Measurements from ENCODE around the gene PSMA6. TPM values are rescaled to one million over a fixed set of nuclear protein-coding genes. Genes with fewer than 3 reads are reported as not detected.

The PSMA6 gene
- total and polyA plus RNA-seq, 2 of the 13 experiments (the other 11 are each of a cell fraction or from before 2014, with no cell fraction given): 525 to 1,109 TPM

- 83% methylated on average over 4 of the region's 4 CpGs for WGBS (ENCODE audit: low lambda C conversion rate)
- Histone ChIP-seq H3K27me3 (ENCODE audit: control insufficient read depth in 1 of 2, insufficient read depth in 2 of 2, low read length in 2 of 2) (no peaks in the 10 kb centered on the region), H3K79me2 (ENCODE audit: insufficient read depth, low read length) (no peaks in the 10 kb centered on the region), H3K4me1 (ENCODE audit: insufficient read depth, low read length) (no peaks in the 10 kb centered on the region), H2AFZ (ENCODE audit: low read length) (no peak overlapping the region), H3K4me2 (ENCODE audit: low read depth, low read length) (no peak overlapping the region), H3K4me3 (replicated peaks in 1 of 3; ENCODE audit: insufficient read depth in 1 of 3, low read depth in 2 of 3, low read length in 3 of 3) (no peak overlapping the region), H3K9ac (ENCODE audit: insufficient read depth, low read depth, low read length) (no peak overlapping the region), H3K9me3 (ENCODE audit: low read length) (no peaks in the 10 kb centered on the region), H3K36me3 (replicated peaks in 1 of 2; ENCODE audit: control insufficient read depth in 1 of 2, insufficient read depth in 2 of 2, low read length in 2 of 2) (peaks cover 0 to 3% of the 10 kb centered on the region in 2 experiments; a peak in 2 of 5 replicates), H4K20me1 (ENCODE audit: insufficient read depth, low read length) (no peaks in the 10 kb centered on the region), H3K27ac (ENCODE audit: extremely low read length, insufficient read depth, low read length) (no peak overlapping the region)
- POLR2A ChIA-PET: no interaction called here
- DNase-seq (ENCODE audit: low spot score): no peak
- FAIRE-seq: no peak
- TF ChIP-seq KDM5B (CRISPR knock-in tag; IDR thresholded peaks at IDR 0.05; ENCODE audit: borderline replicate concordance): no peak
- CTCF ChIA-PET (ENCODE audit: low intra/inter-chr PET ratio, low total read pairs): no interaction called here
- BruUV-seq (replicated peaks): no TSS peak
- intact Hi-C loops (cut with micrococcal nuclease; ENCODE audit: unreplicated experiment): no loop called here
- ATAC-seq: no peak
- in situ Hi-C loops (cut with HindIII; ENCODE audit: extremely low pct_ligation_motif_present, low pct_unique_long_range_greater_than_20kb): no loop called here
These were observed 47.6 kb upstream of the PSMA6 start for GRCh38 chr14:35244542-35244941.

GRCh38 chr14:35245051-35245450 is 47.1 kb upstream of the PSMA6 start:
- Histone ChIP-seq H3K9ac (ENCODE audit: insufficient read depth, low read depth, low read length) (no peak overlapping the region), H3K9me3 (ENCODE audit: low read length) (no peaks in the 10 kb centered on the region), H3K27me3 (ENCODE audit: control insufficient read depth in 1 of 2, insufficient read depth in 2 of 2, low read length in 2 of 2) (no peaks in the 10 kb centered on the region), H3K79me2 (ENCODE audit: insufficient read depth, low read length) (no peaks in the 10 kb centered on the region), H3K4me3 (replicated peaks in 1 of 3; ENCODE audit: insufficient read depth in 1 of 3, low read depth in 2 of 3, low read length in 3 of 3) (no peak overlapping the region), H4K20me1 (ENCODE audit: insufficient read depth, low read length) (no peaks in the 10 kb centered on the region), H2AFZ (ENCODE audit: low read length) (no peak overlapping the region), H3K36me3 (replicated peaks in 1 of 2; ENCODE audit: control insufficient read depth in 1 of 2, insufficient read depth in 2 of 2, low read length in 2 of 2) (peaks cover 0 to 3% of the 10 kb centered on the region in 2 experiments; a peak in 2 of 5 replicates), H3K4me1 (ENCODE audit: insufficient read depth, low read length) (no peaks in the 10 kb centered on the region), H3K27ac (ENCODE audit: extremely low read length, insufficient read depth, low read length) (no peak overlapping the region), H3K4me2 (ENCODE audit: low read depth, low read length) (no peak overlapping the region)
- 98% methylated on average over 4 of the region's 4 CpGs for WGBS (ENCODE audit: low lambda C conversion rate)
- ATAC-seq (no peak), FAIRE-seq (no peak), DNase-seq (ENCODE audit: low spot score) (no peak)
- in situ Hi-C loops (cut with HindIII; ENCODE audit: extremely low pct_ligation_motif_present, low pct_unique_long_range_greater_than_20kb) (no loop called here), intact Hi-C loops (cut with micrococcal nuclease; ENCODE audit: unreplicated experiment) (no loop called here)
- POLR2A ChIA-PET: no interaction called here
- CTCF ChIA-PET (ENCODE audit: low intra/inter-chr PET ratio, low total read pairs): no interaction called here
- no peak for TF ChIP-seq PHF8 (CRISPR knock-in tag; IDR thresholded peaks at IDR 0.05)
- no peak for TF ChIP-seq ZNF615 (CRISPR knock-in tag; IDR thresholded peaks at IDR 0.05; ENCODE audit: borderline replicate concordance)
- no peak for TF ChIP-seq CEBPB (IDR thresholded peaks at IDR 0.05; ENCODE audit: borderline replicate concordance, low read depth, low read length)
- TF ChIP-seq ZNF569 (CRISPR knock-in tag; IDR thresholded peaks at IDR 0.05; ENCODE audit: borderline replicate concordance): no peak
- no peak for TF ChIP-seq NCOR1 (IDR thresholded peaks at IDR 0.05; ENCODE audit: borderline replicate concordance, low read length)
- TF ChIP-seq ZNF570 (CRISPR knock-in tag; IDR thresholded peaks at IDR 0.05; ENCODE audit: borderline replicate concordance): no peak
- TF ChIP-seq MED13 (CRISPR knock-in tag; IDR thresholded peaks at IDR 0.05): no peak
- TF ChIP-seq FOXK2 (IDR thresholded peaks at IDR 0.05): no peak
- no peak for TF ChIP-seq ZNF781 (CRISPR knock-in tag; IDR thresholded peaks at IDR 0.05; ENCODE audit: borderline replicate concordance, not compliant biosample characterization)
- no peak for TF ChIP-seq ZNF776 (CRISPR knock-in tag; IDR thresholded peaks at IDR 0.05)
- TF ChIP-seq BORCS8-MEF2B (CRISPR knock-in tag; IDR thresholded peaks at IDR 0.05): no peak
- TF ChIP-seq ZNF761 (CRISPR knock-in tag; conservative IDR thresholded peaks at IDR 0.05): no peak
- no peak for TF ChIP-seq ZNF296 (CRISPR knock-in tag; conservative IDR thresholded peaks at IDR 0.05)
- no peak for TF ChIP-seq MXD1 (CRISPR knock-in tag; IDR thresholded peaks at IDR 0.05)
- TF ChIP-seq ATAD3A (CRISPR knock-in tag; IDR thresholded peaks at IDR 0.05): no peak
- no peak for TF ChIP-seq CSRNP1 (CRISPR knock-in tag; IDR thresholded peaks at IDR 0.05)
- no peak for TF ChIP-seq ZNF260 (CRISPR knock-in tag; IDR thresholded peaks at IDR 0.05; ENCODE audit: borderline replicate concordance, low read depth)
- BruUV-seq (replicated peaks): no TSS peak
